ENCODE measurements around the gene TNFRSF14.

Gene TNFRSF14

GRCh38 chr1:2558420-2558819, 2.2 kb downstream of the TNFRSF14 start:
- no peaks in the 10 kb centered on the region for H3K27me3 ChIP-seq
- H3K36me3 ChIP-seq, result peaks cover 0 to 62% (median 0%) of the 10 kb centered on the region in 11 experiments; a peak in 6 of 22 replicates
- H3K4me3 ChIP-seq, result peak overlapping the region in 3 of 10 experiments; percentile 78 to 92 (median 82); a peak in 5 of 20 replicates
- H3K9me3 ChIP-seq (replicated peaks in 1 of 11), result no peaks in the 10 kb centered on the region
- peak overlapping the region in 2 of 11 experiments; percentile 91 to 95; a peak in 6 of 22 replicates for H3K9ac ChIP-seq
- no peak for TF ChIP-seq Cebpa-rat (IDR thresholded peaks at IDR 0.05)
- H3K4me1 ChIP-seq, result peaks cover 80 to 88% (median 86%) of the 10 kb centered on the region in 10 experiments
- H4K20me1 ChIP-seq, result peaks cover 12 to 70% (median 34%) of the 10 kb centered on the region in 11 experiments; a peak in 17 of 22 replicates
- H3K4me2 ChIP-seq, result peak overlapping the region; percentile 94 to 100 (median 99); a peak in 17 of 22 replicates
- H3K27ac ChIP-seq, result peak overlapping the region in 1 of 11 experiments; percentile 94; a peak in 1 of 22 replicates

GRCh38 chr1:2558861-2559260, 2.7 kb downstream of the TNFRSF14 start:
- Histone ChIP-seq H3K27ac (no peak overlapping the region; a peak in 1 of 22 replicates), H3K4me1 (peaks cover 82 to 91% (median 88%) of the 10 kb centered on the region in 10 experiments), H4K20me1 (peaks cover 12 to 75% (median 34%) of the 10 kb centered on the region in 11 experiments; a peak in 17 of 22 replicates), H3K4me3 (peak overlapping the region in 2 of 10 experiments; percentile 78 to 92; a peak in 4 of 20 replicates), H3K9me3 (replicated peaks in 1 of 11) (no peaks in the 10 kb centered on the region), H3K9ac (peak overlapping the region in 2 of 11 experiments; percentile 91 to 95; a peak in 4 of 22 replicates), H3K27me3 (no peaks in the 10 kb centered on the region), H3K36me3 (peaks cover 0 to 66% (median 0%) of the 10 kb centered on the region in 11 experiments; a peak in 6 of 22 replicates), H3K4me2 (peak overlapping the region in 9 of 11 experiments; percentile 8 to 100 (median 99); a peak in 12 of 22 replicates)
- TF ChIP-seq Cebpa-rat (IDR thresholded peaks at IDR 0.05), result no peak

- Histone ChIP-seq H3K27me3 (no peaks in the 10 kb centered on the region), H3K27ac (no peak overlapping the region), H4K20me1 (peaks cover 12 to 76% (median 34%) of the 10 kb centered on the region in 11 experiments; a peak in 17 of 22 replicates), H3K9me3 (replicated peaks in 1 of 11) (no peaks in the 10 kb centered on the region), H3K4me2 (peak overlapping the region in 6 of 11 experiments; percentile 11 to 100 (median 86); a peak in 7 of 22 replicates), H3K4me1 (peaks cover 82 to 91% (median 88%) of the 10 kb centered on the region in 10 experiments), H3K36me3 (peaks cover 0 to 73% (median 0%) of the 10 kb centered on the region in 11 experiments; a peak in 6 of 22 replicates), H3K9ac (peak overlapping the region in 2 of 11 experiments; percentile 91 to 95; a peak in 4 of 22 replicates), H3K4me3 (peak overlapping the region in 2 of 10 experiments; percentile 78 to 92; a peak in 4 of 20 replicates)
- TF ChIP-seq Cebpa-rat (IDR thresholded peaks at IDR 0.05), result no peak
Measured at GRCh38 chr1:2559509-2560298, 3.5 kb downstream of the TNFRSF14 start.

GRCh38 chr1:2560299-2561073, 4.3 kb downstream of the TNFRSF14 start:
- Histone ChIP-seq H3K4me2 (peak overlapping the region; percentile 57 to 100 (median 91)), H4K20me1 (peaks cover 9 to 77% (median 28%) of the 10 kb centered on the region in 11 experiments; a peak in 16 of 22 replicates), H3K27ac (peak overlapping the region in 2 of 11 experiments; percentile 36 to 44; a peak in 3 of 22 replicates), H3K27me3 (no peaks in the 10 kb centered on the region), H3K4me1 (peaks cover 82 to 91% (median 88%) of the 10 kb centered on the region in 10 experiments), H3K36me3 (peaks cover 0 to 73% (median 0%) of the 10 kb centered on the region in 11 experiments; a peak in 6 of 22 replicates), H3K9me3 (replicated peaks in 1 of 11) (no peaks in the 10 kb centered on the region), H3K4me3 (peak overlapping the region in 3 of 10 experiments; percentile 24 to 92 (median 78); a peak in 4 of 20 replicates), H3K9ac (peak overlapping the region in 4 of 11 experiments; percentile 11 to 95 (median 65); a peak in 7 of 22 replicates)
- no peak for TF ChIP-seq Cebpa-rat (IDR thresholded peaks at IDR 0.05)

- H3K9ac ChIP-seq, result peak overlapping the region in 5 of 11 experiments; percentile 17 to 95 (median 30); a peak in 8 of 22 replicates
- no peaks in the 10 kb centered on the region for H3K27me3 ChIP-seq
- peak overlapping the region; percentile 57 to 100 (median 91) for H3K4me2 ChIP-seq
- H3K9me3 ChIP-seq (replicated peaks in 1 of 11), result no peaks in the 10 kb centered on the region
- H3K27ac ChIP-seq, result peak overlapping the region in 2 of 11 experiments; percentile 11 to 36; a peak in 3 of 22 replicates
- peak overlapping the region in 2 of 10 experiments; percentile 78 to 92; a peak in 4 of 20 replicates for H3K4me3 ChIP-seq
- no peak for TF ChIP-seq Cebpa-rat (IDR thresholded peaks at IDR 0.05)
- H3K4me1 ChIP-seq, result peaks cover 82 to 95% (median 89%) of the 10 kb centered on the region in 10 experiments
- H3K36me3 ChIP-seq, result peaks cover 0 to 73% (median 0%) of the 10 kb centered on the region in 11 experiments; a peak in 6 of 22 replicates
- peaks cover 6 to 77% (median 20%) of the 10 kb centered on the region in 11 experiments; a peak in 14 of 22 replicates for H4K20me1 ChIP-seq
Measured at GRCh38 chr1:2561446-2561845, 5.3 kb downstream of the TNFRSF14 start.

- H3K4me1 ChIP-seq, result peaks cover 75 to 98% (median 85%) of the 10 kb centered on the region in 10 experiments
- TF ChIP-seq Cebpa-rat (IDR thresholded peaks at IDR 0.05), result no peak
- peak overlapping the region in 6 of 11 experiments; percentile 9 to 95 (median 28); a peak in 8 of 22 replicates for H3K9ac ChIP-seq
- no peaks in the 10 kb centered on the region for H3K27me3 ChIP-seq
- no peaks in the 10 kb centered on the region for H3K9me3 ChIP-seq (replicated peaks in 1 of 11)
- peaks cover 6 to 76% (median 20%) of the 10 kb centered on the region in 11 experiments; a peak in 14 of 22 replicates for H4K20me1 ChIP-seq
- H3K4me3 ChIP-seq, result peak overlapping the region in 3 of 10 experiments; percentile 7 to 92 (median 78); a peak in 5 of 20 replicates
- H3K4me2 ChIP-seq, result peak overlapping the region; percentile 57 to 100 (median 91)
- peaks cover 0 to 73% (median 0%) of the 10 kb centered on the region in 11 experiments; a peak in 6 of 22 replicates for H3K36me3 ChIP-seq
- H3K27ac ChIP-seq, result peak overlapping the region in 4 of 11 experiments; percentile 2 to 36 (median 16); a peak in 3 of 22 replicates
Measured at GRCh38 chr1:2561898-2562895, 6.0 kb downstream of the TNFRSF14 start.

- H3K4me2 ChIP-seq, result peak overlapping the region; percentile 57 to 100 (median 91)
Measured at GRCh38 chr1:2563205-2563604, 7.0 kb downstream of the TNFRSF14 start.

More at GRCh38 chr1:2563205-2563604, 7.0 kb downstream of the TNFRSF14 start:
- no peak for TF ChIP-seq Cebpa-rat (IDR thresholded peaks at IDR 0.05)
- Histone ChIP-seq H3K4me1 (peaks cover 65 to 94% (median 76%) of the 10 kb centered on the region in 10 experiments), H3K9ac (peak overlapping the region in 8 of 11 experiments; percentile 6 to 95 (median 49); a peak in 14 of 22 replicates), H3K9me3 (replicated peaks in 1 of 11) (no peaks in the 10 kb centered on the region), H3K4me3 (peak overlapping the region in 1 of 10 experiments; percentile 18; a peak in 1 of 20 replicates), H3K36me3 (peaks cover 0 to 63% (median 0%) of the 10 kb centered on the region in 11 experiments; a peak in 6 of 22 replicates), H3K27me3 (no peaks in the 10 kb centered on the region), H4K20me1 (peaks cover 6 to 66% (median 20%) of the 10 kb centered on the region in 11 experiments; a peak in 14 of 22 replicates), H3K27ac (peak overlapping the region in 6 of 11 experiments; percentile 8 to 44 (median 26); a peak in 5 of 22 replicates)
